HEK293 (cell line): ENCODE measurements around the gene HOXA10.

Experiments used
- BCL6B ChIP-seq: fragments of 450-650 bp; formaldehyde crosslinking; IDR thresholded peaks from 2 replicates; pipeline ENCODE4 v1.5.1; 2017; ENCODE audit warnings: missing biosample characterization, missing genetic modification characterization
- HOXA7 ChIP-seq: sonication (generic); formaldehyde crosslinking; IDR thresholded peaks from 2 replicates; pipeline ENCODE4 v1.8.1; 2022; ENCODE audit warnings: missing genetic modification reagents, borderline replicate concordance
- INSM2 ChIP-seq: fragments of 450-650 bp; formaldehyde crosslinking; IDR thresholded peaks from 2 replicates; pipeline ENCODE4 v1.5.1; 2016; ENCODE audit warnings: missing biosample characterization, missing genetic modification characterization
- KLF10 ChIP-seq: fragments of 450-650 bp; IDR thresholded peaks from 2 replicates; pipeline ENCODE4 v1.5.1; 2018; ENCODE audit warnings: missing biosample characterization, mild to moderate bottlenecking, missing genetic modification characterization
- PRDM1 ChIP-seq: fragments of 450-650 bp; formaldehyde crosslinking; IDR thresholded peaks from 2 replicates; pipeline ENCODE4; 2016; ENCODE audit warnings: missing biosample characterization, missing genetic modification characterization
- REPIN1 ChIP-seq: fragments of 450-650 bp; formaldehyde crosslinking; IDR thresholded peaks from 2 replicates; pipeline ENCODE4 v1.5.1; 2017; ENCODE audit warnings: missing biosample characterization, missing genetic modification characterization, low read depth
- SALL2 ChIP-seq: fragments of 450-650 bp; formaldehyde crosslinking; IDR thresholded peaks from 2 replicates; pipeline ENCODE4 v1.5.0; 2017; ENCODE audit warnings: missing biosample characterization, mild to moderate bottlenecking, missing genetic modification characterization, borderline replicate concordance
- SCRT1 ChIP-seq: fragments of 450-650 bp; formaldehyde crosslinking; IDR thresholded peaks from 2 replicates; pipeline ENCODE4 v1.5.1; 2016; ENCODE audit warnings: missing biosample characterization, missing genetic modification characterization, borderline replicate concordance
- TRIM28 ChIP-seq: IDR thresholded peaks from 2 replicates; pipeline ENCODE4 v1.6.1; 2011; ENCODE audit warnings: low read length, control low read depth, borderline replicate concordance
- WT1 ChIP-seq: fragments of 450-650 bp; formaldehyde crosslinking; IDR thresholded peaks from 2 replicates; pipeline ENCODE4 v1.5.1; 2016; ENCODE audit warnings: missing biosample characterization, missing genetic modification characterization
- YY2 ChIP-seq: fragments of 450-650 bp; formaldehyde crosslinking; IDR thresholded peaks from 2 replicates; pipeline ENCODE4 v1.5.1; 2016; ENCODE audit warnings: missing biosample characterization, missing genetic modification characterization
- ZBTB17 ChIP-seq: fragments of 450-650 bp; formaldehyde crosslinking; IDR thresholded peaks from 2 replicates; pipeline ENCODE4 v1.5.1; 2016; ENCODE audit warnings: missing biosample characterization, missing genetic modification characterization
- ZBTB8A ChIP-seq: fragments of 450-650 bp; formaldehyde crosslinking; IDR thresholded peaks from 2 replicates; pipeline ENCODE4 v1.5.1; 2016; ENCODE audit warnings: missing biosample characterization, missing genetic modification characterization
- ZFP37 ChIP-seq: fragments of 450-650 bp; formaldehyde crosslinking; IDR thresholded peaks from 2 replicates; pipeline ENCODE4 v1.5.1; 2016; ENCODE audit warnings: missing biosample characterization, missing genetic modification characterization
- ZNF10 ChIP-seq: fragments of 450-650 bp; formaldehyde crosslinking; IDR thresholded peaks from 2 replicates; pipeline ENCODE4 v1.5.1; 2017; ENCODE audit warnings: missing biosample characterization, missing genetic modification characterization
- ZNF221 ChIP-seq: fragments of 450-650 bp; formaldehyde crosslinking; IDR thresholded peaks from 2 replicates; pipeline ENCODE4 v1.5.1; 2017; ENCODE audit warnings: missing biosample characterization, missing genetic modification characterization, borderline replicate concordance
- ZNF223 ChIP-seq: fragments of 450-650 bp; formaldehyde crosslinking; IDR thresholded peaks from 2 replicates; pipeline ENCODE4 v1.5.1; 2016; ENCODE audit warnings: missing biosample characterization, missing genetic modification characterization
- ZNF239 ChIP-seq: fragments of 450-650 bp; formaldehyde crosslinking; IDR thresholded peaks from 2 replicates; pipeline ENCODE4 v1.5.1; 2016; ENCODE audit warnings: missing biosample characterization, missing genetic modification characterization
- ZNF302 ChIP-seq: fragments of 450-650 bp; formaldehyde crosslinking; IDR thresholded peaks from 2 replicates; pipeline ENCODE4 v1.5.1; 2016; ENCODE audit warnings: missing biosample characterization, missing genetic modification characterization, low read depth
- ZNF324 ChIP-seq: fragments of 450-650 bp; formaldehyde crosslinking; IDR thresholded peaks from 2 replicates; pipeline ENCODE4 v1.5.1; 2016; ENCODE audit warnings: missing biosample characterization, missing genetic modification characterization
- ZNF341 ChIP-seq: fragments of 450-650 bp; formaldehyde crosslinking; IDR thresholded peaks from 2 replicates; pipeline ENCODE4; 2016; ENCODE audit warnings: low read depth, missing biosample characterization, missing genetic modification characterization
- ZNF350 ChIP-seq: fragments of 450-650 bp; formaldehyde crosslinking; IDR thresholded peaks from 2 replicates; pipeline ENCODE4 v1.5.0; 2017; ENCODE audit warnings: missing biosample characterization, mild to moderate bottlenecking, missing genetic modification characterization
- ZNF362 ChIP-seq: fragments of 450-650 bp; formaldehyde crosslinking; IDR thresholded peaks from 2 replicates; pipeline ENCODE4 v1.5.1; 2016; ENCODE audit warnings: missing biosample characterization, missing genetic modification characterization
- ZNF426 ChIP-seq: fragments of 450-650 bp; formaldehyde crosslinking; IDR thresholded peaks from 2 replicates; pipeline ENCODE4 v1.5.1; 2017; ENCODE audit warnings: missing biosample characterization, missing genetic modification characterization, mild to moderate bottlenecking, inconsistent platforms, moderate library complexity
- ZNF48 ChIP-seq: fragments of 450-650 bp; formaldehyde crosslinking; IDR thresholded peaks from 2 replicates; pipeline ENCODE4 v1.5.1; 2016; ENCODE audit warnings: missing biosample characterization, missing genetic modification characterization
- ZNF623 ChIP-seq: fragments of 450-650 bp; formaldehyde crosslinking; IDR thresholded peaks from 2 replicates; pipeline ENCODE4 v1.5.1; 2016; ENCODE audit warnings: missing biosample characterization, missing genetic modification characterization
- ZNF692 ChIP-seq: fragments of 450-650 bp; formaldehyde crosslinking; IDR thresholded peaks from 2 replicates; pipeline ENCODE4 v1.5.1; 2016; ENCODE audit warnings: missing biosample characterization, missing genetic modification characterization
- ZNF701 ChIP-seq: fragments of 450-650 bp; formaldehyde crosslinking; IDR thresholded peaks from 2 replicates; pipeline ENCODE4 v1.5.1; 2016; ENCODE audit warnings: missing biosample characterization, missing genetic modification characterization
- ZNF776 ChIP-seq: fragments of 450-650 bp; formaldehyde crosslinking; IDR thresholded peaks from 2 replicates; pipeline ENCODE4 v1.5.0; 2017; ENCODE audit warnings: missing biosample characterization, missing genetic modification characterization, borderline replicate concordance
- ZSCAN30 ChIP-seq: fragments of 450-650 bp; IDR thresholded peaks from 2 replicates; pipeline ENCODE4 v1.5.1; 2018; ENCODE audit warnings: missing biosample characterization, mild to moderate bottlenecking, missing genetic modification characterization, moderate library complexity
- TF ChIP-seq, protein P1 (sequence below): IDR thresholded peaks from 2 replicates; pipeline ENCODE4 v1.6.1; 2011; ENCODE audit warnings: mild to moderate bottlenecking, low read depth, low read length, borderline replicate concordance
- TF ChIP-seq, protein P2 (sequence below): fragments of 450-650 bp; formaldehyde crosslinking; IDR thresholded peaks from 2 replicates; pipeline ENCODE4 v1.5.1; 2016; ENCODE audit warnings: missing biosample characterization, missing genetic modification characterization

HOXA10 gene

GRCh38 chr7:27161721-27162560 lies 12.2 kb downstream of the HOXA10 start (continued):
- no peak for TF ChIP-seq SALL2 (tag by site-specific recombination)
- TF ChIP-seq ZNF324 (tag by site-specific recombination) = no peak
- TF ChIP-seq ZNF221 = no peak
- no peak for TF ChIP-seq ZNF48 (tag by site-specific recombination)
- peak; percentile 7; the same call in 1 of the 2 replicates for TF ChIP-seq ZSCAN30 (tag by site-specific recombination)
- no peak for TF ChIP-seq REPIN1 (tag by site-specific recombination)
- no peak for TF ChIP-seq ZNF623 (tag by site-specific recombination)
- no peak for TF ChIP-seq YY2 (tag by site-specific recombination)
- no peak for TF ChIP-seq BCL6B
- TF ChIP-seq INSM2 (tag by site-specific recombination) = no peak
- no peak for TF ChIP-seq ZNF239 (tag by site-specific recombination)
- TF ChIP-seq ZNF362 (tag by site-specific recombination) = no peak
- TF ChIP-seq ZNF701 (tag by site-specific recombination) = no peak
- no peak for TF ChIP-seq ZNF692 (tag by site-specific recombination)
- no peak for TF ChIP-seq ZNF302 (tag by site-specific recombination)
- 0 out of 2 replicates have a peak, but pooled peaks have one; percentile 9 for TF ChIP-seq ZNF10
- TF ChIP-seq PRDM1 (tag by site-specific recombination) = 0 out of 2 replicates have a peak, but pooled peaks have one; percentile 10
- TF ChIP-seq ZNF776 (tag by site-specific recombination) = no peak
- peak; percentile 28; the same call in 1 of the 2 replicates for TF ChIP-seq KLF10 (tag by site-specific recombination)
- TF ChIP-seq ZBTB8A (tag by site-specific recombination) = peak; percentile 70
- no peak for TF ChIP-seq SCRT1
- no peak for TF ChIP-seq ZNF223 (tag by site-specific recombination)
- no peak for TF ChIP-seq HOXA7
- no peak for TF ChIP-seq ZBTB17 (tag by site-specific recombination)
- TF ChIP-seq ZFP37 (tag by site-specific recombination) = peak; percentile 63; the same call in 1 of the 2 replicates
- no peak for TF ChIP-seq ZNF426 (tag by site-specific recombination)
- TF ChIP-seq ZNF341 = peak; percentile 7; the same call in 1 of the 2 replicates
- TF ChIP-seq, protein P1, sequence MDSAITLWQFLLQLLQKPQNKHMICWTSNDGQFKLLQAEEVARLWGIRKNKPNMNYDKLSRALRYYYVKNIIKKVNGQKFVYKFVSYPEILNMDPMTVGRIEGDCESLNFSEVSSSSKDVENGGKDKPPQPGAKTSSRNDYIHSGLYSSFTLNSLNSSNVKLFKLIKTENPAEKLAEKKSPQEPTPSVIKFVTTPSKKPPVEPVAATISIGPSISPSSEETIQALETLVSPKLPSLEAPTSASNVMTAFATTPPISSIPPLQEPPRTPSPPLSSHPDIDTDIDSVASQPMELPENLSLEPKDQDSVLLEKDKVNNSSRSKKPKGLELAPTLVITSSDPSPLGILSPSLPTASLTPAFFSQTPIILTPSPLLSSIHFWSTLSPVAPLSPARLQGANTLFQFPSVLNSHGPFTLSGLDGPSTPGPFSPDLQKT = no peak
- no peak for TF ChIP-seq WT1
- TF ChIP-seq, protein P2, sequence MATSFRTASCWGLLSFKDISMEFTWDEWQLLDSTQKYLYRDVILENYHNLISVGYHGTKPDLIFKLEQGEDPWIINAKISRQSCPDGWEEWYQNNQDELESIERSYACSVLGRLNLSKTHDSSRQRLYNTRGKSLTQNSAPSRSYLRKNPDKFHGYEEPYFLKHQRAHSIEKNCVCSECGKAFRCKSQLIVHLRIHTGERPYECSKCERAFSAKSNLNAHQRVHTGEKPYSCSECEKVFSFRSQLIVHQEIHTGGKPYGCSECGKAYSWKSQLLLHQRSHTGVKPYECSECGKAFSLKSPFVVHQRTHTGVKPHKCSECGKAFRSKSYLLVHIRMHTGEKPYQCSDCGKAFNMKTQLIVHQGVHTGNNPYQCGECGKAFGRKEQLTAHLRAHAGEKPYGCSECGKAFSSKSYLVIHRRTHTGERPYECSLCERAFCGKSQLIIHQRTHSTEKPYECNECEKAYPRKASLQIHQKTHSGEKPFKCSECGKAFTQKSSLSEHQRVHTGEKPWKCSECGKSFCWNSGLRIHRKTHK = no peak
- no peak for TF ChIP-seq ZNF350 (tag by site-specific recombination)
- no peak for TF ChIP-seq TRIM28
